GM18951 (cell line): ENCODE measurements around the gene HBG1.

Source experiments
- POLR2A ChIP-seq: IDR thresholded peaks from 4 replicates; pipeline ENCODE4 v1.6.1; 2011; ENCODE audit warnings: mild to moderate bottlenecking; ENCODE audit not compliant: insufficient read length, insufficient read depth; ENCODE audit errors: extremely low read depth
- in situ Hi-C: fragments of 300-500 bp; cut with MboI; formaldehyde crosslinking; loops from one replicate; pipeline ENCODE4 v1.12.0; 2022; ENCODE audit warnings: low sequenced_read_pairs, mixed read lengths, inconsistent platforms; ENCODE audit not compliant: unreplicated experiment

HBG1 gene

DNA sequence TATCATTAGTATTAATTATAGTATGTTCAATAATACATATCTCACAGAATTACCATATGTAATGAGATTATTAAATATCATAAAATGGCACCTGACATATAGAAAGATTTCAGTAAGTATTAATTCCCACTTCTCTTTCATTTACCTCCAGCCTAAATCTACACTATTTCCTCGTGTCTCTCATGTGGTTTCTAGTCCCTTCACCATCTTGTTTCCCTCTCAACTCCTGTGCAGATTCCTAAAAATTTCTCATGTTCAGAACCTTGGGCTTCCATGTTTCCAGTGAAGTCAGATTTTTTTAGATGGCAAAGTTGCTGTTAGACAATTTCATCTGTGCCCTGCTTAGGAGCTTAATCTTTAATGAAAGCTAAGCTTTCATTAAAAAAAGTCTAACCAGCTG lies 34.2 kb upstream of the HBG1 start:
- in situ Hi-C loops: no loop called here
- TF ChIP-seq POLR2A: no peak

DNA sequence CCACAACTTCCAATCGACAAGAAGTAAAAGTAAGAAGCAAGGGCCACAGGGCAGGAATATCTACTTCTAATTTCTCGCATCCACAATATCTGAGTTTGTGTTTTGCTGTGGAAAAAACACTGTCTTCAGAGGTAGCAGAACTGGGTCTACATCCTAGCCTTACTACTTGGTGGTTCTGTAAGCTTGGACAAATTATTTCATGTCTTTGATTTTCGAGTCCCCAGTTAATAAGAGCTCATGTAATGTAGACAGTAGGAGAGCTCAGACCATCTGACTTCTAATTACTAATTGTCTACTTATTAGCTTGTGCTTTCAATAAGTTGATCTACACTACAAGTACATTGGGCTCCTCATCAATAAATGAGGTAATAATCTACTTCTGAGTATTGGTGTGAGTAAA lies 33.4 kb upstream of the HBG1 start:
- no peak for TF ChIP-seq POLR2A
- in situ Hi-C loops: no loop called here

- no peak for TF ChIP-seq POLR2A
- in situ Hi-C loops: no loop called here
Measured at GRCh38 chr11:5282628-5283027, 33.0 kb upstream of the HBG1 start.

- in situ Hi-C loops: no loop called here
- TF ChIP-seq POLR2A: no peak
Measured at GRCh38 chr11:5281596-5281995, 31.9 kb upstream of the HBG1 start.

GRCh38 chr11:5280582-5281102 lies 31.0 kb upstream of the HBG1 start:
- in situ Hi-C loops: no loop called here
- no peak for TF ChIP-seq POLR2A

DNA sequence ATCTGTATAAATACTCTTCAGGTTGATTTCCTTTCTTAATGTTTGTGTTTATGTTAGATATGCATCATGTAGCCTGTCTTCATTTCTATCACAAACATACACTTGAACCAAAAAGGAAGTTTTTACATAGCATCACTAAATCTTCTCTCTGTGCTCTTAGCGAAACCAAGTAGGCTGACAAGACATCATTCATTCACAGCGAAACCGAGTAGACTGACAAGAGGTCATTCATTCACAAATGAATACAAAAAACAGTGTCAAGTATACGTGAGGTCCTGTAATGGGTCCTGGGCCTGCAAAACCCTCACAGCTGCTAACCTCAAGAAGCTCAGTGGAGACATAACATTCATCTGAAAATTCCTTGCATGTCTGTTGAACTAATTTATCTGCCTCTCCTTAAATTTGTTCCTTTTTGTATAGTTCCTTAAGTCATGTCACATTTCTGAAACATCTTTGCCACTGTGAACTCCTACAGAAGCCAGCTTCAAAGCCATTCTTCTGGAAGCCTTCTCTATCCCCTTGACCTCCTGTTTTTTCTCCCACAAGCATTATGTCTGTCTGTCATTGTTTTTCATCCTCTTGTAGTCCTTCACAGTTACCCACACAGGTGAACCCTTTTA lies 29.9 kb upstream of the HBG1 start:
- no peak for TF ChIP-seq POLR2A
- in situ Hi-C loops: no loop called here

DNA sequence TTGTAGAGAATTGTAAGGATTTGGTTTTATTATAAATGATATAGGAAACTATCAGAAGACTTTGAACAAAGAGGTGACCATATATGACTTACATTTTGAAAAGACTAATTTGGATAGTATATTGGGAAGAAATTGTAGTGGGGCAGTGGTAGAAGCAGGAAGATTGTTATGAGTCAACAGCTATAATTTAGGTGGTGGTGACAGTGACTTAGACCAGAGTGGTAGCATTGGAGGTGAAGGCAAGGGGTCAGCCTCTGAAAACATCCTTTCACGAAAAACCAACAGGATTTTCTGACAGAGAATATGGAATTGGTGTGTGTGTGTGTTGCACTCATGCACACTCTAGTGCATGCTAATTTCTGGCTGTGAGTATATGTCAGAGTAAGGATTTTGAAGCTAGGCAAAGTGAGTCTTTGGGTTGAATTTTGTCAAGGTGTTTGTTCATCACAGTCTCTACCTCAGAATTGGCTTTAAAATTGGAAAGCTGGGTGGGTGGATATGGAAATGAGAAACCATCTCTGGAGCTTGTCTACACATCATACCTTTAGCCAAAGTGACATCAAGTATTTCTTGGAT lies 28.2 kb upstream of the HBG1 start:
- in situ Hi-C loops: no loop called here
- TF ChIP-seq POLR2A: no peak

DNA sequence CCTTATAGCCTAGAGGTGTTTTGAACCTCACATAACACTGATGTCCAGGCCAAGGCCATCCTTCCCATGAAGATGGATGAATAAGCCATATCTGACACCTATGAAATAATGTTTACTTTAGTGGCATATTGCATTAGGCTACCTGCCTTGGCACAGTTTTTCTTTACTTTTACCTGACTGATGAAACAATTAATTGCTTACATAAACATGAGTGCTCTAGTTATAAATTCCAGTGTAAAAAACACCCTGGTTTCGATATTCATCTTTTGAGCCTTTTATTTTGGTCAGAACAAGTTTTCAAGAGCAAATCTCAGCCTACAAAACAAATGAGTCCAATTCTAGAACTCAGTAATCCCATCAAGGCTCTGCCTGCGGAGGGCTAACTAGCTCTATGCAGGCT lies 27.0 kb upstream of the HBG1 start:
- no peak for TF ChIP-seq POLR2A
- in situ Hi-C loops: no loop called here

DNA sequence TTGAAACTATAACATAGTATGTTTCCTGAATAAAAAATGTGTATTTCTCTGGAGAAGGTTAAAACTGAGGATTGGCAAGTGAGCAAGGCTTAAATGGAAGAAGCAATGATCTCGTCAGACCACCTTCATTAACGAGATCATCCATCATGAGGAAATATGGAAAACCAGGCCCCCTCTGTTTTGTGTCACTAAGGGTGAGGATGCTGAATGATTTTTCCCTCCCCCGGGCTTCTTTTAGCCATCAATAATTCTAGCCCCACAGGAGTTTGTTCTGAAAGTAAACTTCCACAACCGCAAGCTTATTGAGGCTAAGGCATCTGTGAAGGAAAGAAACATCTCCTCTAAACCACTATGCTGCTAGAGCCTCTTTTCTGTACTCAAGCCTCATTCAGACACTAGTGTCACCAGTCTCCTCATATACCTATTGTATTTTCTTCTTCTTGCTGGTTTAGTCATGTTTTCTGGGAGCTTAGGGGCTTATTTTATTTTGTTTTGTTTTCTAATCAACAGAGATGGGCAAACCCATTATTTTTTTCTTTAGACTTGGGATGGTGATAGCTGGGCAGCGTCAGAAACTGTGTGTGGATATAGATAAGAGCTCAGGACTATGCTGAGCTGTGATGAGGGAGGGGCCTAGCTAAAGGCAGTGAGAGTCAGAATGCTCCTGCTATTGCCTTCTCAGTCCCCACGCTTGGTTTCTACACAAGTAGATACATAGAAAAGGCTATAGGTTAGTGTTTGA lies 25.9 kb upstream of the HBG1 start:
- no peak for TF ChIP-seq POLR2A
- in situ Hi-C loops: no loop called here

- TF ChIP-seq POLR2A: no peak
- in situ Hi-C loops: no loop called here
Measured at GRCh38 chr11:5274395-5274794, 24.7 kb upstream of the HBG1 start.

DNA sequence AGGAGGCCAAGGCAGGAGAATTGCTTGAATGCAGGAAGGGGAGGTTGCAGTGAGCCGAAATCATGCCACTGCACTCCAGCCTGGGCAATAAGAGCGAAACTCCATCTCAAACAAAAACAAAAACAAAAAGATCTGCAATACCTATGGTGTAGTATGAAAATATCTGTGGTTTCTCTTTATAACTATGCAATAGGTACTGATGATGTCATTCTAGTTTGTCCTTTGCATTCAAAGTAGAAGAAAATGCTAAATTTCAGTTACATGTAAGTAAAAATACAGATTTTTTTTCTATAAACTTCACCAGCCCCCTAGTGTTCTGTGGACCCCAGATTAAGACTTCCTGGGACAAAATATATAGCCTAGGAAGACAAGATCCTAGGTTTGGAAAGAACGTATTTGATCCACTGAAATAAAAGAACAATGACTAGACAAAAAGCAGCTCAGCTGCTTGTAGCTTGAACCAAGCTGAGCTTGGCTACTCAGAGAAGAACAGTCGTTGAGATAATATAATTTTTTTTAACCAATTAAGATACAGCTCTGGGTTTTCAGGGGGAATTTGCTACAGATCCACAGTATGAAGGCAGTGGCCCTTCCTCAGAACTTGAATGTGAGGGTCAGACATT lies 22.8 kb upstream of the HBG1 start:
- no peak for TF ChIP-seq POLR2A
- in situ Hi-C loops: no loop called here

- in situ Hi-C loops: no loop called here
- no peak for TF ChIP-seq POLR2A
Measured at GRCh38 chr11:5269715-5270147, 20.1 kb upstream of the HBG1 start, which contains the start of gene HBE1. Gene HBE1, minus strand, starts transcription at chr11:5269945. Its CDS starts 55 bp downstream, at chr11:5269890.

DNA sequence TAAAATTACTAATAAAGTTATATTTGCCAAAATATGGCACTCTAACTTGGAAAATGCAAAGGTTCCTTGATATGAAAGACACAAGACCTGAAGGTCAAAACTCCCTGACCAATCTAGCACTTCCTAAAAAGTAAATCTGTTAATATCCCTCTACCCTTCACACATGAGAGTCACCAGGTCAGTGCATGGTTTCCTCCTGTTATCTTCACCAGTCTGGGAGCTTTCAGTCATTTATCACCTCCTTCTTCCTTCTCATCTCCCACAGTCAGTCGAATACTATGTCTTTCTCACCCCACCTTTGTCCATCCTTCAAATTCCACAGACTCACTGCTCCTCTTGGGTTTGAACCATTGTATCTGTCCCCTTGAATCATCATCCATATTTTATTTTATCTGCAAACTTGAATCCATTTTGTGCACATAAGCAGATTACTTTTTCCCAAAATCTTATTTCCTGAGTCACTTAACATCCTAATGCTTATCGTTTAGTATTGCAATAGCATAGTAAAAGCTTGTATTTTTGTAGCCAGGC lies 17.4 kb upstream of the HBG1 start:
- no peak for TF ChIP-seq POLR2A
- in situ Hi-C loops: no loop called here
